ENCODE measurements around the gene RDX.
"Not testable (repeated sequence)": the region's sequence is repeated elsewhere in the genome, so short reads cannot be mapped to it uniquely, and the experiment has no call there.

Gene RDX

DNA sequence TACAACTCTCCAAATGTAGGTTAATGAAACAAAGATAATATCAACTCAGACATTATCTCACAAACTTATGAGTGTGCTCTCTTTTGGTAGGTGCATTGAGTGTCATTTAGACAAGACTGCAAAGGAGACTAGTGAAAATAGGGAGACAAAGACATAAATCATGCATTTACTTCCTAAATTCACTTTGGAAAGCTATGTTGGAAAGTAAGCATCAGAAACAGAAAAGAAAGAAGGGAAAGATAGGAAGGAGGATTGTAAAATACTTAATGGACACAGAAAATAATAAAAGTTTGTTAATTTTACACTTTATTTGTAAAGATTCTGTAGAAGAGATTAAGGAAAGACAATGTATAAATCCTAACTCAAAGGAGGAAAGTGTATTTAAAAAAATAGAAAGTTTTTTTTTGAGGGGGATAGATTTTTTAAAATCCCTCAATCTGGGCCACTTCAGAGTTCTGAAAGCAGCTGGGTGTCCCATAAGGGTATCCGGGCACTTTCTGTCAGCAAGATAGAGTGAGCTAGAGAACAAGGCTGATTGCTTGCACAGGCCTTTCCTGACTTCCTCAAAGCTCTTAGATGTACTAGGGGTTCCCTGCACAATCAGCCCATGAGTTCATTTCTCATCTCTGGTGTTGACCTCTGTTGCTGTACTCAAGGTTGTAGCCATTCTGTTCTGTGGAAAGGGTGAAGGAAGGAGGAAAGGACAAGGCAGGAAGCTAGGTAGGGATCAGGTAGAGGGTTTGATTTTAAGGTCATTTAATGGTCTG, 22.4 kb upstream of the RDX start:
- TF ChIP-seq, protein P1, sequence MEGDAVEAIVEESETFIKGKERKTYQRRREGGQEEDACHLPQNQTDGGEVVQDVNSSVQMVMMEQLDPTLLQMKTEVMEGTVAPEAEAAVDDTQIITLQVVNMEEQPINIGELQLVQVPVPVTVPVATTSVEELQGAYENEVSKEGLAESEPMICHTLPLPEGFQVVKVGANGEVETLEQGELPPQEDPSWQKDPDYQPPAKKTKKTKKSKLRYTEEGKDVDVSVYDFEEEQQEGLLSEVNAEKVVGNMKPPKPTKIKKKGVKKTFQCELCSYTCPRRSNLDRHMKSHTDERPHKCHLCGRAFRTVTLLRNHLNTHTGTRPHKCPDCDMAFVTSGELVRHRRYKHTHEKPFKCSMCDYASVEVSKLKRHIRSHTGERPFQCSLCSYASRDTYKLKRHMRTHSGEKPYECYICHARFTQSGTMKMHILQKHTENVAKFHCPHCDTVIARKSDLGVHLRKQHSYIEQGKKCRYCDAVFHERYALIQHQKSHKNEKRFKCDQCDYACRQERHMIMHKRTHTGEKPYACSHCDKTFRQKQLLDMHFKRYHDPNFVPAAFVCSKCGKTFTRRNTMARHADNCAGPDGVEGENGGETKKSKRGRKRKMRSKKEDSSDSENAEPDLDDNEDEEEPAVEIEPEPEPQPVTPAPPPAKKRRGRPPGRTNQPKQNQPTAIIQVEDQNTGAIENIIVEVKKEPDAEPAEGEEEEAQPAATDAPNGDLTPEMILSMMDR (IDR thresholded peaks at IDR 0.05; ENCODE audit: low read depth, low read length): no peak
- no peak overlapping the region for H3K4me3 ChIP-seq (ENCODE audit: low read depth, low read length)

DNA sequence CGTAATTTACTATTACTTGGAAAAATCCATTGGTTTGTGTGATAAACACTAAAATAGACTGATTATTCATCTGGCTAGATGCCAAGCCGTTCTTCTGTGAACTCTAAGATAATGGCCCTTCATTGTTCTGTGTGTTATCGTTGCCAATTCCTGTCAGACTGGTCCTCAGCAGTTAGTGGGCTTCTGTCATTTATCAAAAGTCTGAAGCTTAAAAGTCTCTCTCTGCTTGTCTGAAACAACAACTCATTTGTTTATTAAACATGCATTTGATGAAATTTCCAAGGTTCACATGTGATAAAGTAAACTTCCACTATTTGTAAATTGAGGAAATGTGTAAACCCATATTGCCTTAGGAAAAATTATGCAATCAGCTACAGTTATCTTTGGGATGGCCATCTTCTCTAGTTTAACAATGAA, 21.1 kb upstream of the RDX start:
- TF ChIP-seq, protein P1 (IDR thresholded peaks at IDR 0.05; ENCODE audit: low read depth, low read length): no peak
- no peak overlapping the region for H3K4me3 ChIP-seq (ENCODE audit: low read depth, low read length)

DNA sequence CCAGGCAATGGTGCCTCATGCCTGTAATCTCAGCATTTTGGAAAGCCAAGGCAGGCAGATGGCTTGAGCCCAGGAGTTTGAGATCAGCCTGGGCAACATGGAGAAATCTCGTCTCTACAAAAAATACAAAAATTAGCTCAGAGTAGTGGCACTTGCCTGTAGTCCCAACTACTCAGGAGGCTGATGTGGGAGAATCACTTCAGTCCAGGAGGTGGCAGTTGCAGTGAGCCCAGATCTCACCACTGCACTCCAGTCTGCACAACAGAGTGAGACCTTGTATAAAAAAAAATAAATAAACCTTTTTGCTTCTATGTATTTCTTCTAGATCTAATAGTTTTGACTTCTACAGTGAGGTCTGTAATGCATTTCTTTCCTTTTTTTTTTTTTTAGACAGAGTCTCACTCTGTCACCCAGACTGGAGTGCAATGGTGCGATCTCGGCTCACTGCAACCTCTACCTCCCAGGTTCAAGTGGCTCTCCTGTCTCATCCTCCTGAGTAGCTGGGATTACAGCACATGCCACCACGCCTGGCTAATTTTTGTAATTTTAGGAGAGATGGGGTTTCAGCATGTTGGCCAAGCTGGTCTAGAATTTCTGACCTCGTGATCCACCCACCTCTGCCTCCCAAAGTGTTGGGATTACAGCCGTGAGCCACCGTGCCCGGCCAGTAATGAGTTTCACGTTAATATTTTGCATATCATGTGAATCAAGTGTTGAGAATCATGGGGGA, 18.1 kb upstream of the RDX start:
- no peak overlapping the region for H3K4me3 ChIP-seq (ENCODE audit: low read depth, low read length)
- TF ChIP-seq, protein P1 (IDR thresholded peaks at IDR 0.05; ENCODE audit: low read depth, low read length): no peak

DNA sequence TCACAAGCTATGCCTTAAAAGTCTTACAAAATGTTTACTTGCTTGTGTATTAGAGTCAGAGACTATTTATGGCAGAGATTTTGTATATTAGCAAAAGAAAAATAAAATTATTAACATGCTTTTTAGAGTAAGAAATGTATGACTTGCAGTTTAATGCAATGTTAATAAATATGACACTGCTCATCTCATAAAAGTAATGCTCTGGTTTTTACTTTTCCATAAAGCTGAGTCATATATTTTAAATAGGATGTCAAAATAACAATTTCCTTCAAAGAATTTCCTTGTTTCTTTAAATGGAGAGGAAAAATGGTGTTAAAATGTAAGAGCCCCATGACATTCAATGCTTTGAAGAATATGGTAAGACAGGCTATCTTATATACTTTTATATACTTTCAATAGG, 16.3 kb upstream of the RDX start:
- TF ChIP-seq, protein P1 (IDR thresholded peaks at IDR 0.05; ENCODE audit: low read depth, low read length): no peak
- no peak overlapping the region for H3K4me3 ChIP-seq (ENCODE audit: low read depth, low read length)

DNA sequence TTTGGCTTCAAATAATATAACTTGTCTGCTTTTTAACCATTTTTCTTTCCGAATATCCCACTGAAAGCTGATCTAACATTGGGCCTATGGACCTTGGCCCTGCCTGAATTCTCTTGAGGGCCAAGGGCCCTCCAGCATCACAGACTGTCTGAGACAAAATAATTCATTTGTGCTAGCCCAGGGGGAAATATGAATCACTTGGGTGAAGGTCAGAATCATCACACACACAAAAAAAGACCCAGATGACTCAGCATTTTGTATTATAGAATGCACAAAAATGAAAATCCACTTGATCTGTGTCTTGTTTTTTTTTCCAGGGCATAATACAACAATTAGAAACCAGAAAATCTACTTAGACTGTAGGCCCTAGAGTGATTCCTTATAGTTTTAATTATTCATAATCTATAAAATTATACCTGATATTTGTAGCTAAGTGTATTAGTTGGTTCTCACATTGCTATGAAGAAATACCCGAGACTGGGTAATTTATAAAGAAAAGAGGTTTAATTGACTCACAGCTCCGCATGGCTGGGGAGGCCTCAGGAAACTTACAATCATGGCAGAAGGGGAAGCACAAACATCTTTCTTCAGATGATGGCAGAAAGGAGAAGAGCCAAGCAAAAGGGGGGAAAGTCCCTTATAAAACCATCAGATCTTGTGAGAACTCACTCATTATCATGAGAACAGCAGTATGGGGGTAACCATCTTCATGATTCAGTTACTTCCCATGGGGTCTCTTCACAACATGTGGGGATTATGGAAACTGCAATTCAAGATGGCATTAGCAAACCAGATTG, 15.6 kb upstream of the RDX start:
- no peak overlapping the region for H3K4me3 ChIP-seq (ENCODE audit: low read depth, low read length)
- TF ChIP-seq, protein P1 (IDR thresholded peaks at IDR 0.05; ENCODE audit: low read depth, low read length): no peak

DNA sequence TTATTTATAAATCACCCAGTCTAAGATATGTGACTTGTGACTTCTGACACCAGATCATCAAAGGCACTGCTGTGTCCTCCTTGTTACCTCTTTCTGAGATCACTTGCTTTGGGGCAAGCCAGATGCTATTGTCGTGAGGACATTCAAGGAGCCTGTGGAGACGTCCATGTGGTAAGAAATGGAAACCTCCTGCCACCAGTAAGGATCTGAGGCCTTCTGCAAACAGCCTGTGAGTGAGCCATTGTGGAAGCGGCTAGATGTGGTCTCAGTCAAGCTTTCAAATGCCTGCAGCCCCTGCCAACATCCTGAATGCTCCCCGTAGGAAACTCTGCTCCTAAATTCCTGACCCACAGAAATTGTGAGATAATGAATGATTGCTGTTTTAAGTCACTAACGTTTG, 11.7 kb upstream of the RDX start:
- TF ChIP-seq, protein P1 (IDR thresholded peaks at IDR 0.05; ENCODE audit: low read depth, low read length): no peak
- no peak overlapping the region for H3K4me3 ChIP-seq (ENCODE audit: low read depth, low read length)

DNA sequence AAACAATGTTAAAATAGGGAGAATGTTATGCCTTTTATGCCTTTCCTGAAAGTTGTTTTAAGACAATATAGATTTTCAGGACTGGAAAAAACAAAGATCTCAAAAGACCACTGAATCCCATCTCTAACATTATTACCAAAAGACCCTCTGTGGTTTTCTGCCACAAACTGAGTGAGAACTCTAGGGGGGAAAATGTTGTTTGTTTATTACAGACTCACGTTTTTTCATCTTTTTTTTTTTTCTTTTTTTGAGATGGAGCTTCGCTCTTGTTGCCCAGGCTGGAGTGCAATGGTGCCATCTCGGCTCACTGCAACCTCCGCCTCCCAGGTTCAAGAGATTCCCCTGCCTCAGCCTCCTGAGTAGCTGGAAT, 9.6 kb upstream of the RDX start:
- not testable (repeated sequence) for H3K4me3 ChIP-seq (ENCODE audit: low read depth, low read length)
